Prostate gland (tissue), 2 donors: Measurements from ENCODE around the gene SMARCD1.

Source experiments
- POLR2AphosphoS5 ChIP-seq: sonication (generic); formaldehyde crosslinking; IDR thresholded peaks from one replicate; pipeline ENCODE4 v1.6.1; 2017; ENCODE audit warnings: antibody characterized with exemption
- TF ChIP-seq, protein P1 (sequence below), 4 experiments: fragments of 200-600 bp in 2 of 4; fragments of 450-650 bp in 2 of 4; sonication (generic) in 2 of 4; IDR thresholded peaks; 1 replicate in 3 of 4; 2 replicates in 1 of 4; pipeline ENCODE4 v1.5.1; 2016 to 2019; ENCODE audit warnings: antibody characterized with exemption in 4 of 4, mild to moderate bottlenecking in 2 of 4, moderate library complexity in 2 of 4

DNA sequence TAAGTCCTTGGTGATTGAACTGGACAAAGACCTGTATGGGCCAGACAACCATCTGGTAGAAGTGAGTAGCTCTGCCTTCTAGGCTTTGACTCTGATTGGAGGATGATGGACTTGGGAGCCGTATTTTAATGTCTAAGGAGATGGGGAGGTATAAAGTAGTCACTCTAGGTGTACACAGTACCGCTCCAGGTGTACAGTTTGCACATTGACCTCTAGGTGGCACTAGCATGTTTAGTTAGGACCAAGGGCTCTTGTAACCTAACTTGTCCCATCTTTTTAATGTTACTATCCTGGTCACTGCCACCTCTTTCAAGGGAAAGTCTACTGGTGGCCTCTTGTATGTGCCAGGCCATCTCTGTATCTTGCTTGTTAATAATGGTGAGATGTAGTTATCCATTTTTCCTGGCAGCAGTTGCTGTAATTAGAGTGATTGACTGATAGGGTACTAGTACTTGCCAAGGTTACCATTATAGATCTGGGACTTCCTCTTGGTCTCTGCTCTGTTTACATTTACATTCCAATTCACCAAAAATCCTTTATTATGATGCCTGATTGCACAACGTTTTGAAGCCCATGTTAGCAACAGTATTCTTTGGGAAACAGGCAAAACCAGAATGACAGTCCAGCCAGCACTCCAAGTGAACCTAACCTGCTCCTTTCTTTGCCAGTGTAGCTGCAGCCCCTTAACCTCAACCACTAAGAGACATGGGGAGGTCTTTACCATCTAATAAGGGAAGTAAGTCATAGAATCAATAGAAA, 3.6 kb downstream of the SMARCD1 start:
- TF ChIP-seq, protein P1, sequence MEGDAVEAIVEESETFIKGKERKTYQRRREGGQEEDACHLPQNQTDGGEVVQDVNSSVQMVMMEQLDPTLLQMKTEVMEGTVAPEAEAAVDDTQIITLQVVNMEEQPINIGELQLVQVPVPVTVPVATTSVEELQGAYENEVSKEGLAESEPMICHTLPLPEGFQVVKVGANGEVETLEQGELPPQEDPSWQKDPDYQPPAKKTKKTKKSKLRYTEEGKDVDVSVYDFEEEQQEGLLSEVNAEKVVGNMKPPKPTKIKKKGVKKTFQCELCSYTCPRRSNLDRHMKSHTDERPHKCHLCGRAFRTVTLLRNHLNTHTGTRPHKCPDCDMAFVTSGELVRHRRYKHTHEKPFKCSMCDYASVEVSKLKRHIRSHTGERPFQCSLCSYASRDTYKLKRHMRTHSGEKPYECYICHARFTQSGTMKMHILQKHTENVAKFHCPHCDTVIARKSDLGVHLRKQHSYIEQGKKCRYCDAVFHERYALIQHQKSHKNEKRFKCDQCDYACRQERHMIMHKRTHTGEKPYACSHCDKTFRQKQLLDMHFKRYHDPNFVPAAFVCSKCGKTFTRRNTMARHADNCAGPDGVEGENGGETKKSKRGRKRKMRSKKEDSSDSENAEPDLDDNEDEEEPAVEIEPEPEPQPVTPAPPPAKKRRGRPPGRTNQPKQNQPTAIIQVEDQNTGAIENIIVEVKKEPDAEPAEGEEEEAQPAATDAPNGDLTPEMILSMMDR (IDR thresholded peaks at IDR 0.05) = peak in 3 of 4 experiments; percentile 53 to 78 (median 69)
- peak; percentile 20 for TF ChIP-seq POLR2AphosphoS5
